DMS79 (cell line): Measurements from ENCODE around the gene TEX44.
"Not testable (repeated sequence)": the region's sequence is repeated elsewhere in the genome, so short reads cannot be mapped to it uniquely, and the experiment has no call there.

Experiments used
- DNase-seq: peaks from one replicate; lab custom pipeline; 2025; lab: John Stamatoyannopoulos, UW

Gene TEX44

GRCh38 chr2:231571661-231572191 is 20.9 kb upstream of the TEX44 start:
- DNase-seq = no peak

GRCh38 chr2:231573096-231573495 is 19.6 kb upstream of the TEX44 start:
- DNase-seq = no peak

GRCh38 chr2:231573698-231574421 is 18.8 kb upstream of the TEX44 start:
- no peak for DNase-seq

- DNase-seq = no peak
These were observed 16.9 kb upstream of the TEX44 start for GRCh38 chr2:231575612-231576256.

GRCh38 chr2:231576465-231576864 is 16.2 kb upstream of the TEX44 start:
- no peak for DNase-seq

GRCh38 chr2:231578655-231579054 is 14.0 kb upstream of the TEX44 start:
- not testable (repeated sequence) for DNase-seq

- no peak for DNase-seq
These were observed 13.1 kb upstream of the TEX44 start for GRCh38 chr2:231579560-231579959.

GRCh38 chr2:231581328-231581727 is 11.3 kb upstream of the TEX44 start:
- no peak for DNase-seq

- no peak for DNase-seq
These were observed 8.7 kb upstream of the TEX44 start for GRCh38 chr2:231583982-231584381.

GRCh38 chr2:231587744-231588143 is 4.9 kb upstream of the TEX44 start:
- DNase-seq = not testable (repeated sequence)

GRCh38 chr2:231589656-231590055 is 3.0 kb upstream of the TEX44 start:
- peak; percentile 20 for DNase-seq

- DNase-seq = no peak
These were observed 2.0 kb upstream of the TEX44 start for GRCh38 chr2:231590614-231591013.

GRCh38 chr2:231593666-231594065 is 1.0 kb downstream of the TEX44 start:
- DNase-seq = no peak

GRCh38 chr2:231597014-231597611 is 4.4 kb downstream of the TEX44 start:
- no peak for DNase-seq

GRCh38 chr2:231597627-231598026 is 5.0 kb downstream of the TEX44 start:
- DNase-seq = no peak

GRCh38 chr2:231600619-231601355 is 8.1 kb downstream of the TEX44 start:
- no peak for DNase-seq

- DNase-seq = no peak
These were observed 8.9 kb downstream of the TEX44 start for GRCh38 chr2:231601356-231602229.

- no peak for DNase-seq
These were observed 10.3 kb downstream of the TEX44 start for GRCh38 chr2:231602859-231603467.

- no peak for DNase-seq
These were observed 11.5 kb downstream of the TEX44 start for GRCh38 chr2:231604101-231604684.
